ENCODE data around the gene CBLL1. TPM values are rescaled to one million over a fixed set of nuclear protein-coding genes. Genes with fewer than 3 reads are reported as not detected.

The CBLL1 gene, protein sequence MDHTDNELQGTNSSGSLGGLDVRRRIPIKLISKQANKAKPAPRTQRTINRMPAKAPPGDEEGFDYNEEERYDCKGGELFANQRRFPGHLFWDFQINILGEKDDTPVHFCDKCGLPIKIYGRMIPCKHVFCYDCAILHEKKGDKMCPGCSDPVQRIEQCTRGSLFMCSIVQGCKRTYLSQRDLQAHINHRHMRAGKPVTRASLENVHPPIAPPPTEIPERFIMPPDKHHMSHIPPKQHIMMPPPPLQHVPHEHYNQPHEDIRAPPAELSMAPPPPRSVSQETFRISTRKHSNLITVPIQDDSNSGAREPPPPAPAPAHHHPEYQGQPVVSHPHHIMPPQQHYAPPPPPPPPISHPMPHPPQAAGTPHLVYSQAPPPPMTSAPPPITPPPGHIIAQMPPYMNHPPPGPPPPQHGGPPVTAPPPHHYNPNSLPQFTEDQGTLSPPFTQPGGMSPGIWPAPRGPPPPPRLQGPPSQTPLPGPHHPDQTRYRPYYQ
- total RNA-seq, result 46.7 and 55.9 TPM in 2 replicates

DNA sequence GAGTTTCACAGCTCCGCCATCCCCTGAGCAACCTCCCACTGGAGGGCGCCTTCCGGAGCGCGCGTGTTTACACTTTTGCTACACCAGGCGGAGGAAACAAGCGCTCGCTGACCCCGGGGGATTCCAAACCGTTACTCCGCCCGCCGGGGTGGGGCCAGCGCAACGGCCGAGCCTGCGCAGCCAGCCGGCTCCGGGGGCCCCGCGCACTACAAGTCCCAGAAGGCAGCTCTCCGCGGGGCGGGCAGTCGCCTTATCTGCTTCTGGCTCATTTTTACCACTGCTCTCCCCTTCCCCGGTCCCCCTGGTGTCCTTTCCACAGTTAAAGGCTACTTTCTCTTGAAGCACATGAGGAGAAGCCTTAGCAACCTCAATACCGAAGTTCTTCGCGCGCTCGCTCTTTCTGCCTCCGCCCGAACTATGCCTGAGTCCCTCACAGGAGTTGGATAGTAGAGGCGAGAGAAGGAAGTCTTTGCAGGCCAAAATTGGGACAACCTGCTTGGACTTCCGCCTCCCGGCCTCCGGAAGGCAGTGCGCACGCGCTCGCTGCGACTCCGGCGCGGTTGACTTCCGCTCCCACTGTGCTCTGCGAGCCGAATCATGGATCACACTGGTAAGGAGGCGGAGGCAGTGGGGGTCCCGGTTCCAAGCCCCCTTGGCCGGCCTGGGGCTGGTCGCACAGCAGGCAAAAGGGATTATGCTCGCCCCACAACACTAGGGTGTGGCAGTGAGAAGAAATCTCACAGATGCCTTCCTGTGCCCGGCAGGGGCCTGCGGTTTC is at the start of gene CBLL1:
Gene CBLL1, plus strand, starts transcription at position 576 of the 778 bp plus-strand sequence. Its CDS starts 22 bp downstream, at position 598.

DNA sequence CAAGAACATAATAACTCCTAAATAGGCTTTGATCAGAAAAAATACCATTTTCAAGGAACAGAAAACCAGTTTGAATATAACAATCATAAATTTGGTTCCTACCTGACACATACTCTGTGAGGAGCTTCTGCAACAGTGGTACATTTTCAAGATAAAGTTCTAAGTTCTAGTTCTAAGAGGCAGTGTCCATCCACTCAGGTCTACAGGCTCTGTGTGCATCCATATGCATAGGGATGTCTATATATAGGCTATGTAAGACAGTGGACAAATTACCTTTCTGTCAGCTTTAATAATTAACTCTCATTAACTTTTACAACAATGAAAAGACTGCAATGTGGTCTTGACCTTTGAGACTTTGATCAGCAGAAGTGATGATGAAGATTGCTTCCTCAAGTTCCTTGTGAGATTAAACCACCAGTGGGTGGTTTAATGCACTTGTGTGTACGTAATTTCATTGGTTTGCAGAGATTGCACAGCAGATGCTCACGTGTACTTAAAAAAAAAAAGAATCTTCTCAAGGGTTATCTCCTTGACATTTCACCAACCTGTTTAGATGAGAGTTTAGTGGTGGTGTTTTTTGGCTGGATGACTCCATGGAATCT is 59.2 kb downstream of the CBLL1 start, which contains the start of gene SLC26A3:
Gene SLC26A3, minus strand, starts transcription at position 215 of the 602 bp plus-strand sequence. CDS start 8,714 bp downstream, outside the sequence.

Other genes with a start within 250 kb of the CBLL1 start
- gene COG5, start 180.2 kb upstream of the CBLL1 start, total RNA-seq, result 67.3 and 73.0 TPM in 2 replicates
- 16.2 and 18.6 TPM in 2 replicates for gene DUS4L, start 180.2 kb upstream of the CBLL1 start, total RNA-seq
- gene BCAP29, start 163.9 kb upstream of the CBLL1 start, total RNA-seq, result 191 and 310 TPM in 2 replicates
- 1.7 and 2.0 TPM in 2 replicates for gene SLC26A4, start 83.3 kb upstream of the CBLL1 start, total RNA-seq
- not detected in 2 replicates for gene SLC26A3, start 59.1 kb downstream of the CBLL1 start, total RNA-seq
- 96.3 and 116 TPM in 2 replicates for gene DLD, start 147.0 kb downstream of the CBLL1 start, total RNA-seq